OCI-LY3 (cell line): ENCODE results near the gene LPP.

ENCODE experiments used
- H2AFZ ChIP-seq: fragments of 200-600, 300-600 bp; shearing (Covaris generic); 2 replicates; pipeline ENCODE4 v1.6.0; 2014; ENCODE audit warnings: antibody characterized with exemption, low read depth, low read length
- H3K27ac ChIP-seq: fragments of 200-600, 300-600 bp; sonication (generic); 2 replicates; pipeline ENCODE4 v1.5.1; 2014; ENCODE audit warnings: mild to moderate bottlenecking, low read length, moderate library complexity, mixed read lengths
- H3K27me3 ChIP-seq: fragments of 200-600, 300-600 bp; sonication (generic); 2 replicates; pipeline ENCODE4 v1.6.1; 2014; ENCODE audit warnings: low read depth, low read length, mixed read lengths
- H3K36me3 ChIP-seq: fragments of 200-600, 300-600 bp; sonication (generic); replicated peaks from 2 replicates; pipeline ENCODE3; 2014; ENCODE audit warnings: low read depth, low read length, mixed read lengths
- H3K4me1 ChIP-seq: fragments of 300-600, 200-600 bp; sonication (generic); 2 replicates; pipeline ENCODE4 v1.6.1; 2014; ENCODE audit warnings: low read length, mixed read lengths
- H3K4me2 ChIP-seq: fragments of 200-600, 300-600 bp; sonication (generic); 2 replicates; pipeline ENCODE4 v1.6.1; 2014; ENCODE audit warnings: low read length, mixed read lengths
- H3K4me3 ChIP-seq: fragments of 300-600, 200-600 bp; sonication (generic); 2 replicates; pipeline ENCODE4 v1.5.1; 2014; ENCODE audit warnings: antibody characterized with exemption, mild to moderate bottlenecking, low read length, moderate library complexity
- H3K79me2 ChIP-seq: fragments of 300-600, 200-600 bp; shearing (Covaris generic); 2 replicates; pipeline ENCODE4 v1.6.1; 2014; ENCODE audit warnings: mild to moderate bottlenecking, low read length, mixed read lengths
- H3K9ac ChIP-seq: fragments of 300-600, 200-600 bp; shearing (Covaris generic); 2 replicates; pipeline ENCODE4 v1.6.0; 2014; ENCODE audit warnings: mild to moderate bottlenecking, low read length, moderate library complexity
- H3K9me3 ChIP-seq: fragments of 200-600, 300-600 bp; shearing (Covaris generic); 2 replicates; pipeline ENCODE4 v1.6.1; 2014; ENCODE audit warnings: low read length, mixed read lengths; ENCODE audit not compliant: insufficient read depth
- H4K20me1 ChIP-seq: fragments of 200-600, 300-600 bp; sonication (generic); 2 replicates; pipeline ENCODE4 v1.6.1; 2016; ENCODE audit warnings: low read length, mixed read lengths; ENCODE audit not compliant: insufficient read depth
- CTCF ChIP-seq: fragments of 200-600, 300-600 bp; sonication (generic); IDR thresholded peaks from 2 replicates; pipeline ENCODE4 v1.5.1; 2014; ENCODE audit warnings: antibody characterized with exemption, low read length, low read depth
- EZH2phosphoT487 ChIP-seq: fragments of 200-600 bp; shearing (Covaris generic); IDR thresholded peaks from 2 replicates; pipeline ENCODE4 v1.6.1; 2018; ENCODE audit warnings: antibody characterized with exemption, mixed run types, low read depth

Gene LPP

GRCh38 chr3:188913084-188913483, 759.1 kb downstream of the LPP start:
- Histone ChIP-seq H3K27ac (peak overlapping the region; percentile 25; the same call in 1 of the 2 replicates), H3K36me3 (peaks cover 4% of the 10 kb centered on the region), H3K4me1 (peaks cover 71% of the 10 kb centered on the region), H3K4me2 (no peak overlapping the region), H3K79me2 (no peaks in the 10 kb centered on the region), H3K27me3 (no peaks in the 10 kb centered on the region), H3K9ac (no peak overlapping the region), H2AFZ (no peak overlapping the region), H3K9me3 (peaks cover 4% of the 10 kb centered on the region; the same call in 1 of the 2 replicates), H4K20me1 (no peaks in the 10 kb centered on the region), H3K4me3 (no peak overlapping the region)
- TF ChIP-seq EZH2phosphoT487 (no peak), CTCF (no peak)

GRCh38 chr3:188914552-188914951, 760.6 kb downstream of the LPP start:
- TF ChIP-seq EZH2phosphoT487: no peak
- no peak for TF ChIP-seq CTCF
- peaks cover 4% of the 10 kb centered on the region; the same call in 1 of the 2 replicates for H3K9me3 ChIP-seq

GRCh38 chr3:188915127-188915526, 761.2 kb downstream of the LPP start:
- peaks cover 81% of the 10 kb centered on the region for H3K4me1 ChIP-seq

More at GRCh38 chr3:188914552-188914951, 760.6 kb downstream of the LPP start:
- H3K4me1 ChIP-seq: peaks cover 78% of the 10 kb centered on the region
- H3K9ac ChIP-seq: peak overlapping the region; percentile 85
- peak overlapping the region; percentile 97 for H3K27ac ChIP-seq
- H3K4me2 ChIP-seq: peak overlapping the region; percentile 83
- no peaks in the 10 kb centered on the region for H4K20me1 ChIP-seq
- H3K79me2 ChIP-seq: no peaks in the 10 kb centered on the region
- H3K4me3 ChIP-seq: peak overlapping the region; percentile 56
- peaks cover 4% of the 10 kb centered on the region for H3K36me3 ChIP-seq
- H2AFZ ChIP-seq: no peak overlapping the region
- H3K27me3 ChIP-seq: no peaks in the 10 kb centered on the region

GRCh38 chr3:188916934-188917401, 763.0 kb downstream of the LPP start:
- no peak overlapping the region for H2AFZ ChIP-seq
- H3K9ac ChIP-seq: peak overlapping the region; percentile 89
- peak overlapping the region; percentile 97 for H3K27ac ChIP-seq
- H4K20me1 ChIP-seq: no peaks in the 10 kb centered on the region
- peak overlapping the region; percentile 6; the same call in 1 of the 2 replicates for H3K4me3 ChIP-seq
- H3K36me3 ChIP-seq: peaks cover 14% of the 10 kb centered on the region
- no peaks in the 10 kb centered on the region for H3K27me3 ChIP-seq
- TF ChIP-seq EZH2phosphoT487: no peak
- TF ChIP-seq CTCF: no peak
- peaks cover 71% of the 10 kb centered on the region for H3K4me1 ChIP-seq
- no peaks in the 10 kb centered on the region for H3K79me2 ChIP-seq
- H3K4me2 ChIP-seq: peak overlapping the region; percentile 58
- H3K9me3 ChIP-seq: peaks cover 9% of the 10 kb centered on the region

More at GRCh38 chr3:188915127-188915526, 761.2 kb downstream of the LPP start:
- no peak for TF ChIP-seq EZH2phosphoT487
- TF ChIP-seq CTCF: no peak
- H3K4me3 ChIP-seq: peak overlapping the region; percentile 56
- H3K27me3 ChIP-seq: no peaks in the 10 kb centered on the region
- peaks cover 4% of the 10 kb centered on the region; the same call in 1 of the 2 replicates for H3K9me3 ChIP-seq
- H3K36me3 ChIP-seq: peaks cover 6% of the 10 kb centered on the region
- H3K79me2 ChIP-seq: no peaks in the 10 kb centered on the region
- H3K27ac ChIP-seq: peak overlapping the region; percentile 97
- H3K4me2 ChIP-seq: peak overlapping the region; percentile 83
- H2AFZ ChIP-seq: no peak overlapping the region
- H3K9ac ChIP-seq: peak overlapping the region; percentile 85
- no peaks in the 10 kb centered on the region for H4K20me1 ChIP-seq
